GM10266 (cell line): ENCODE results near the gene CMTM6.
A peak's percentile ranks its signal among the peaks of the same experiment; 100 is the strongest.
"Not testable (repeated sequence)": the region's sequence is repeated elsewhere in the genome, so short reads cannot be mapped to it uniquely, and the experiment has no call there.

ENCODE experiments used
- DNase-seq: peaks from one replicate; pipeline ENCODE4 v3.0.0; 2012; ENCODE audit errors: extremely low spot score
- CTCF ChIP-seq: IDR thresholded peaks from 2 replicates; pipeline ENCODE4 v1.5.1; 2012; ENCODE audit warnings: mild to moderate bottlenecking, low read depth; ENCODE audit not compliant: control insufficient read depth, insufficient read depth; ENCODE audit errors: missing control alignments

The CMTM6 gene

GRCh38 chr3:32460817-32461496 is 41.7 kb downstream of the CMTM6 start:
- not testable (repeated sequence) for DNase-seq

- peak; percentile 68 for DNase-seq
- TF ChIP-seq CTCF = no peak
Observed at GRCh38 chr3:32460031-32460749, 42.5 kb downstream of the CMTM6 start.

GRCh38 chr3:32459450-32459849 is 43.2 kb downstream of the CMTM6 start:
- no peak for TF ChIP-seq CTCF
- DNase-seq = no peak

GRCh38 chr3:32457971-32458471 is 44.6 kb downstream of the CMTM6 start:
- no peak for DNase-seq
- no peak for TF ChIP-seq CTCF

- no peak for DNase-seq
- TF ChIP-seq CTCF = no peak
Observed at GRCh38 chr3:32456429-32457130, 46.1 kb downstream of the CMTM6 start.

GRCh38 chr3:32455609-32456428 is 46.8 kb downstream of the CMTM6 start:
- no peak for TF ChIP-seq CTCF

More at GRCh38 chr3:32455609-32456428, 46.8 kb downstream of the CMTM6 start:
- no peak for DNase-seq
